GM12878 (cell line): ENCODE results near the gene PRTFDC1. TPM values are rescaled to one million over a fixed set of nuclear protein-coding genes. Genes with fewer than 3 reads are reported as not detected.

Experiments
- ATAC-seq: fragments of 200-7000 bp; cut with Tn5 transposase; 3 replicates; pipeline ENCODE4 v1.9.1; 2020; ENCODE audit warnings: mild to moderate bottlenecking, moderate library complexity
- BruUV-seq: library from RNA; stranded (reverse); fragments of 400-500 nt; replicated peaks from 2 replicates; lab custom pipeline; 2021; lab: Mats Ljungman, UMichigan
- CTCF ChIA-PET: fragments of 300-600 bp; sonication (Branson Sonifier 250); formaldehyde crosslinking; extraction: SDS; loops from one replicate; lab custom pipeline; 2021; ENCODE audit warnings: inconsistent platforms; lab: Yijun Ruan, JAX
- POLR2A ChIA-PET: fragments of 350-600 bp; formaldehyde crosslinking; extraction: SDS; loops from one replicate; lab custom pipeline; 2021; ENCODE audit warnings: inconsistent platforms; lab: Charles Lee
- RAD21 ChIA-PET: fragments of 300-600 bp; sonication (Branson Sonifier 250); formaldehyde crosslinking; loops from one replicate; lab custom pipeline; 2023; ENCODE audit warnings: antibody characterized with exemption; ENCODE audit not compliant: unreplicated experiment; lab: Charles Lee
- SMC1A ChIA-PET: fragments of 300-600 bp; sonication (Branson Sonifier 250); formaldehyde crosslinking; loops from one replicate; lab custom pipeline; 2023; ENCODE audit not compliant: unreplicated experiment, uncharacterized antibody; lab: Charles Lee
- DNase-seq: peaks from one replicate; pipeline ENCODE4 v3.0.0-alpha.2; 2011; ENCODE audit warnings: low read depth, low spot score
- FAIRE-seq: peaks from 3 replicates; lab custom pipeline; 2011; peaks lifted over from hg19 to GRCh38; lab: Jason Lieb, UNC
- H2AFZ ChIP-seq: 2 replicates; pipeline ENCODE4 v1.6.0; 2011; ENCODE audit warnings: low read depth, low read length, control low read depth; ENCODE audit not compliant: control insufficient read depth
- H3K27ac ChIP-seq: 2 replicates; pipeline ENCODE4 v1.5.1; 2011; ENCODE audit warnings: control low read depth; ENCODE audit not compliant: control insufficient read depth, insufficient read depth
- H3K27me3 ChIP-seq, 2 experiments: replicated peaks in 1 of 2; 2 replicates each; pipeline versions ENCODE4 v1.6.0 to v1.6.1; 2011; ENCODE audit warnings: low read length in 1 of 2; ENCODE audit not compliant: control insufficient read depth in 2 of 2, insufficient read depth in 2 of 2
- H3K36me3 ChIP-seq, 2 experiments: 2 replicates each; pipeline ENCODE4 v1.5.1; 2011; ENCODE audit warnings: low read length in 1 of 2; ENCODE audit not compliant: control insufficient read depth in 2 of 2, insufficient read depth in 2 of 2
- H3K4me1 ChIP-seq: 2 replicates; pipeline ENCODE4 v1.6.1; 2011; ENCODE audit warnings: mild to moderate bottlenecking, low read length, moderate library complexity, mixed read lengths; ENCODE audit not compliant: control insufficient read depth, insufficient read depth
- H3K4me2 ChIP-seq: 2 replicates; pipeline ENCODE4 v1.6.0; 2011; ENCODE audit warnings: control low read depth; ENCODE audit not compliant: control insufficient read depth, insufficient read depth
- H3K4me3 ChIP-seq: fragments of 200-600 bp; sonication (generic); 2 replicates; pipeline ENCODE4 v1.5.1; 2016
- H3K79me2 ChIP-seq: 2 replicates; pipeline ENCODE4 v1.6.0; 2011; ENCODE audit warnings: low read length; ENCODE audit not compliant: control insufficient read depth, insufficient read depth
- H3K9ac ChIP-seq: 2 replicates; pipeline ENCODE4 v1.8.0; 2011; ENCODE audit warnings: low read length, control low read depth, mixed read lengths; ENCODE audit not compliant: control insufficient read depth, insufficient read depth
- H3K9me3 ChIP-seq: replicated peaks from 3 replicates; pipeline ENCODE4 v1.5.1; 2011; ENCODE audit warnings: mild to moderate bottlenecking, low read length; ENCODE audit not compliant: control insufficient read depth, insufficient read depth
- H4K20me1 ChIP-seq: 2 replicates; pipeline ENCODE4 v1.6.0; 2011; ENCODE audit not compliant: control insufficient read depth, insufficient read depth
- ATF7 ChIP-seq: fragments of 450-650 bp; IDR thresholded peaks from 2 replicates; pipeline ENCODE4 v1.6.1; 2016; ENCODE audit warnings: low read depth, mild to moderate bottlenecking
- CBFB ChIP-seq: IDR thresholded peaks from 2 replicates; pipeline ENCODE4 v1.6.1; 2016; ENCODE audit warnings: antibody characterized with exemption, low read depth
- CEBPB ChIP-seq, 2 experiments: fragments of 150-350 bp in 1 of 2; IDR thresholded peaks; 2 replicates each; pipeline ENCODE4 v1.6.1; 2012 to 2014; ENCODE audit warnings: low read depth in 2 of 2, low read length in 2 of 2, borderline replicate concordance in 1 of 2, inconsistent platforms in 1 of 2
- CREM ChIP-seq: IDR thresholded peaks from 2 replicates; pipeline ENCODE4 v1.6.1; 2014; ENCODE audit warnings: antibody characterized with exemption, low read depth
- FOXK2 ChIP-seq: fragments of 450-650 bp; IDR thresholded peaks from 2 replicates; pipeline ENCODE4 v1.6.1; 2017; ENCODE audit warnings: mild to moderate bottlenecking, moderate library complexity
- HDAC2 ChIP-seq: fragments of 200-600 bp; sonication (generic); IDR thresholded peaks from 2 replicates; pipeline ENCODE4 v1.6.1; 2017
- HDAC6 ChIP-seq: fragments of 200-600 bp; sonication (generic); IDR thresholded peaks from one replicate; pipeline ENCODE4 v1.8.0; 2017; ENCODE audit warnings: antibody characterized with exemption; ENCODE audit not compliant: unreplicated experiment
- MLLT1 ChIP-seq: fragments of 450-650 bp; IDR thresholded peaks from 2 replicates; pipeline ENCODE4 v1.6.1; 2016; ENCODE audit warnings: mild to moderate bottlenecking
- NFYA ChIP-seq: IDR thresholded peaks from 2 replicates; pipeline ENCODE4 v1.6.1; 2011; ENCODE audit warnings: low read depth, mild to moderate bottlenecking, low read length, improper control_type of control experiment, borderline replicate concordance
- SKIL ChIP-seq: fragments of 450-650 bp; IDR thresholded peaks from 2 replicates; pipeline ENCODE4 v1.6.1; 2017; ENCODE audit warnings: mild to moderate bottlenecking, low read depth, inconsistent platforms; ENCODE audit not compliant: poor library complexity, severe bottlenecking
- SUPT20H ChIP-seq: IDR thresholded peaks from 2 replicates; pipeline ENCODE4 v1.6.1; 2011; ENCODE audit warnings: low read depth, mild to moderate bottlenecking, low read length, moderate library complexity, borderline replicate concordance; ENCODE audit not compliant: control insufficient read depth
- TAF1 ChIP-seq: IDR thresholded peaks from 2 replicates; pipeline ENCODE4 v1.6.1; 2011; ENCODE audit warnings: mild to moderate bottlenecking, low read depth, low read length, borderline replicate concordance
- TBL1XR1 ChIP-seq: IDR thresholded peaks from 2 replicates; pipeline ENCODE4 v1.6.1; 2012; ENCODE audit warnings: low read depth, low read length, improper control_type of control experiment
- WRNIP1 ChIP-seq: IDR thresholded peaks from 2 replicates; pipeline ENCODE4 v1.6.1; 2011; ENCODE audit warnings: low read depth, low read length, improper control_type of control experiment, borderline replicate concordance
- ZNF24 ChIP-seq: fragments of 450-650 bp; IDR thresholded peaks from 2 replicates; pipeline ENCODE4 v1.6.1; 2017; ENCODE audit warnings: antibody characterized with exemption, mild to moderate bottlenecking
- ZNF274 ChIP-seq: IDR thresholded peaks from one replicate; pipeline ENCODE4 v1.8.0; 2011; ENCODE audit not compliant: insufficient read length, insufficient read depth
- WGBS: methylation state at CpG from one replicate; pipeline ENCODE4 v1.1.6; 2016; ENCODE audit warnings: low lambda C conversion rate; ENCODE audit not compliant: insufficient replicate concordance, insufficient coverage; ENCODE audit errors: missing lambda C conversion rate; 5-methylcytosine and 5-hydroxymethylcytosine counted together
- in situ Hi-C: fragments of 300-500 bp; cut with MboI; formaldehyde crosslinking; loops from 9 replicates; pipeline ENCODE4 v1.14.3; 2018; ENCODE audit warnings: mixed read lengths
- intact Hi-C: fragments of 100-400 bp; cut with micrococcal nuclease; formaldehyde crosslinking; loops from one replicate; pipeline ENCODE4 v1.14.2; 2022; ENCODE audit not compliant: unreplicated experiment
- polyA plus RNA-seq, 11 experiments: library from polyadenylated mRNA; depleted of rRNA in 4 of 11; unstranded in 6 of 11; stranded (reverse) in 5 of 11; fragments of >200 nt; fragmentation: Nextera tagmentation in 4 of 11; fragmentation: Illumina TruSeq in 1 of 11; extraction: Ambion mirVana in 4 of 11; extraction: Trizol in 1 of 11; gene quantifications; 1 replicate in 1 of 11; 2 replicates in 10 of 11; pipeline versions ENCODE4 v1.2.1 to v1.2.3, GENCODE V29; 2011 to 2016; ENCODE audit warnings: inconsistent platforms in 2 of 11, missing spikeins in 2 of 11, low read depth in 1 of 11
- total RNA-seq, 4 experiments: library from RNA; depleted of rRNA in 3 of 4; stranded (reverse); fragments of >200 nt in 3 of 4; fragmentation: Illumina TruSeq in 1 of 4; extraction: Trizol in 1 of 4; gene quantifications; 2 replicates each; pipeline versions ENCODE4 v1.2.1 to v1.2.3, GENCODE V29; 2013 to 2021

PRTFDC1 gene
- total and polyA plus RNA-seq, 10 of the 15 experiments (the other 5 are each of a cell fraction or from before 2014, with no cell fraction given): 5.5 to 17.3 (median 11.3) TPM

- ChIA-PET RAD21 (no interaction called here), POLR2A (no interaction called here), SMC1A (interaction anchor here (1.2 kb wide), 1 partner anchor 14 kb away, joined by 3 read pairs; no protein-coding TSS in a partner anchor), CTCF (no interaction called here)
- no peaks in the 10 kb centered on the region for H3K4me1 ChIP-seq
- intact Hi-C loops (no loop called here), in situ Hi-C loops (no loop called here)
- FAIRE-seq (no peak), ATAC-seq (no peak), DNase-seq (no peak)
- H3K9ac ChIP-seq: no peak overlapping the region
- no peaks in the 10 kb centered on the region for H3K79me2 ChIP-seq
- H3K4me3 ChIP-seq: no peak overlapping the region
- no peaks in the 10 kb centered on the region for H3K27me3 ChIP-seq
- H3K9me3 ChIP-seq: no peaks in the 10 kb centered on the region; the same call in 2 of the 3 replicates
- no peak for TF ChIP-seq ZNF274
- no peak for TF ChIP-seq CREM
- no peak overlapping the region for H3K27ac ChIP-seq
- H3K4me2 ChIP-seq: no peak overlapping the region
- no peaks in the 10 kb centered on the region for H4K20me1 ChIP-seq
- H2AFZ ChIP-seq: no peak overlapping the region
- no peaks in the 10 kb centered on the region for H3K36me3 ChIP-seq
- BruUV-seq: no TSS peak
- WGBS: 42% methylated on average over 2 of the region's 2 CpGs
These were observed 109.5 kb downstream of the PRTFDC1 start for GRCh38 chr10:24842856-24843255.

- RAD21 ChIA-PET: no interaction called here
- TF ChIP-seq SUPT20H (no peak), NFYA (no peak), SKIL (no peak), CBFB (no peak), HDAC6 (no peak), ATF7 (no peak), HDAC2 (no peak), TAF1 (no peak), ZNF24 (no peak), FOXK2 (no peak), TBL1XR1 (no peak), MLLT1 (no peak), CEBPB (IDR thresholded peaks at IDR 0.05; ENCODE audit: borderline replicate concordance in 1 of 2, low read depth in 2 of 2, low read length in 2 of 2) (no peak), WRNIP1 (no peak)
- ATAC-seq (no peak), FAIRE-seq (no peak), DNase-seq (no peak)
- no peaks in the 10 kb centered on the region for H3K4me1 ChIP-seq
- H3K27ac ChIP-seq: no peak overlapping the region
- H4K20me1 ChIP-seq: no peaks in the 10 kb centered on the region
- SMC1A ChIA-PET: no interaction called here
- POLR2A ChIA-PET: no interaction called here
- CTCF ChIA-PET: no interaction called here
- H3K79me2 ChIP-seq: no peaks in the 10 kb centered on the region
- intact Hi-C loops (no loop called here), in situ Hi-C loops (no loop called here)
- no peak overlapping the region for H3K4me2 ChIP-seq
- H3K9ac ChIP-seq: no peak overlapping the region
- no peaks in the 10 kb centered on the region for H3K27me3 ChIP-seq
- H2AFZ ChIP-seq: no peak overlapping the region
- no peaks in the 10 kb centered on the region for H3K36me3 ChIP-seq
- 0% methylated on average over 2 of the region's 2 CpGs for WGBS
- H3K9me3 ChIP-seq: no peaks in the 10 kb centered on the region; the same call in 2 of the 3 replicates
- H3K4me3 ChIP-seq: no peak overlapping the region
- no TSS peak for BruUV-seq
These were observed 110.9 kb downstream of the PRTFDC1 start for GRCh38 chr10:24841530-24841929.
